NCI-H774 (cell line): ENCODE data around the gene PYDC2.

Source experiments
- DNase-seq: peaks from one replicate; lab custom pipeline; 2025; lab: John Stamatoyannopoulos, UW

Gene PYDC2

DNA sequence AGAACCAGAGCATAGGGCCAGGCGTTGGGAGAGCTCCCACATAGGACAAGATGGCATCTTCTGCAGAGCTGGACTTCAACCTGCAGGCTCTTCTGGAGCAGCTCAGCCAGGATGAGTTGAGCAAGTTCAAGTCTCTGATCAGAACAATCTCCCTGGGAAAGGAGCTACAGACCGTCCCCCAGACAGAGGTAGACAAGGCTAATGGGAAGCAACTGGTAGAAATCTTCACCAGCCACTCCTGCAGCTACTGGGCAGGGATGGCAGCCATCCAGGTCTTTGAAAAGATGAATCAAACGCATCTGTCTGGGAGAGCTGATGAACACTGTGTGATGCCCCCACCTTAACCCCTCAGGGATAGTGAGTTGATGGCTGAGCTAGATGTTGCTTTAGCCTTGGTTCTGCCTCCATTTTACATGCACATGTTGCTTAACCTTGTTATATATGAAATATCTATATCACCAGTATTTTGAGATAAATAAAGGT lies at the start of gene PYDC2:
PYDC2 (plus strand) TSS at position 51 of the 483 bp plus-strand sequence; CDS start at position 51, 0 bp downstream.
- no peak for DNase-seq

DNA sequence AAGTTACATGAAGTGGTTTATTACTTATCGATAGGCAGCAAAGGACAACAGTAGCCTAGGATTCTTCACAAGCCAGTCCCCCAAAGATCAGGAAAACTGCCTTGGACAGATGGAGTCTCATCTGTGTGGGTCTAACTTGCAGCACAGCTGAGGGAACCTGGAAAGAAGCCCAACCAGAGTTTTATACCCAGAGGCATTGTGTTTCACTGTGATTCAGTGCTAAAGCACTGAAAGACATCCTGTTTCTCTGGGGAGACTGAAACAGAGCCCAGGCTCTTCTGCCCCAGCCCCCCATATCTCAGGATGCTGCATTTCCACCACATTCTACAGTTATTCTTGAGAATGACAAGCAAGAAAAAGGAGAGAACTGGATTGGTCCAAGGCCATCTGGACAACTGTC lies 48.2 kb upstream of the PYDC2 start:
- DNase-seq = no peak

DNA sequence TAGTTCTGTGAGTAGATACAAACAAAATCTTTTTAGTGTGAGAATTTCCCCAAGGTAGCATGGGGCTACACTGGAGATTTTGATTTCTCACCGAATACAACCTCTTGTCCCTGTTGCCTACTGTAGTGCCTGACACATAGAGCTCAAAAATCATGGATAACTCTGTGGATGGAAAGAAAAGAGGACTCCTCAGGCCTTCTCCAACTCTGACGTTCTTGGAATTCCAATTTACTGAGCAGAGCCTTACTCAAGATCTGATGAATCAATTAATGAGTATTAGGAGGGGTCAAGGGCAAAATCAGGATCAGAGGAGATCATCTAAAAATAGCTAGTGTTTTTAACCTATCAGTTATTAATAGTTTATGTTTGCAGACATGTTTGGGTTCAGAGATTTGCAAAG lies 46.7 kb upstream of the PYDC2 start:
- DNase-seq = no peak

DNA sequence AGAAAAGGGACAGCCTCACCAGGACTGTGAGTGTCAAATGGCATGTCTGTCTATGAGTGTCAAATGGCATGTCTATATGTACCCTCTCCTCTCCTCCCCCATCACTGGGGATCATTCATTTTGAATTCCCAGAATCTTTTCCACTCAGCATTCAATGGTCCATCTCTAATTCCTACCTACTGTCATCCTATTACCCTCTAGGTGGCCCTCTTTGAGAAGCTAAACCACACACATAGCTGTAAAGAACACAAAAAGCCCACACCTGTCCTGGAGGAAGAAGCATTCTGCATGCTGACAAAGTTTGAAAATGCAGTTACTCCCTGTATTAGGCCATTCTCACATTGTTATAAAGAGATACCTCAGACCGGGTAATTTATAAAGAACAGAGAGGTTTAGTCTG lies 46.2 kb upstream of the PYDC2 start:
- DNase-seq = no peak

- no peak for DNase-seq
These were observed 45.4 kb upstream of the PYDC2 start for GRCh38 chr3:191415566-191415965.

GRCh38 chr3:191417457-191417729 lies 43.6 kb upstream of the PYDC2 start:
- no peak for DNase-seq

GRCh38 chr3:191420771-191421170 lies 40.2 kb upstream of the PYDC2 start:
- DNase-seq = no peak

DNA sequence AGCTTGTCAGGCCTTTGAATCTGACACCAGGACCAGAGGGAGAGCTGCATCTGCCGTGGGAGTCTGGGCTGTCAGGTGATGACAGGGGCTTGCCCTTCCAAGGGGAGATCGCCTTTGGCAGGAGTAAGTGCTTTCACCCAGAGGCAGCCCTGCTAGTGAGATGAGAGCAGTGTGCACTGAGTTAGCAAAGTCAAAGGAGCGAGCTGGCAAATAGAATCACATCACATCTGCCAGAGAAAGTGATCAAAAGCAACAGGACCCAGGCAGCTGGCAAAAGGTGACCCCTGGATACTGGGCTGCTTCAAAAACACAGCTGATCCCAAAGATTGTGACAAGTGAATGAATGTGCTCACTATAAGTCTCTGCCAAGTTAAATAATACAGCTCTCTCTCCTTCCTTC lies 36.1 kb upstream of the PYDC2 start:
- DNase-seq = no peak

DNA sequence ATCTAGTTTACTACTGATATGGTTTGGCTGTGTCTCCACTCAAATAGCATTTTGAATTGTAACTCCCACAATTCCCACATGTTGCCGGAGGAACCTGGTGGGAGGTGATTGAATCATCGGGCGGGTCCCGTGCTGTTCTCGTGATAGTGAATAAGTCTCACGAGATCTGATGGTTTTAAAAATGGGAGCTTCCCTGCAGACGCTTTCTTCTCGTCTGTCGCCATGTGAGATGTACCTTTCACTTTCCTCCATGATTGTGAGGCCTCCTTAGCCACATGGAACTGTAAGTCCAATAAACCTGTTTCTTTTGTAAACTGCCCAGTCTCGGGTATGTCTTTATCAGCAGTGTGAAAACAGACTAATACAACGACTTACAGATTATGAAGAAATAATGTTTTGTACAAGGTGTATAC lies 35.6 kb upstream of the PYDC2 start:
- no peak for DNase-seq

DNA sequence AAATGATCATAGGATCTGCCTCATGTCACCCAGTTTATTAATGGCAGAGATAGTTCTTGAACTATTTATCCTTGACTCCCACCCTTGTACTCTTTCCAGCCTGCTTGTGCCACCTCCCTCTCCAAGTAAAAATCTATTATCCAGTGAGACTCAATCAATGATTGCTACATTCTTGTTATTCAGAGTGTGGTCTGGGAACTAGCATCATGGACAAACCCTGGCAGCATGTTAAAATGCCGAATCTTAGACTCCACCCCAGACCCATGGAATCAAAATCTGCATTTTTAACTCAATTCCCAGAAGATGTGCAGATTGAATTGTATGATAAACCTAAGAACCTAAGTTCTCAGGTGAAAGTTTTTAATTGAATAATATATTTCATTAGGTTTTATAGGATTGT lies 34.7 kb upstream of the PYDC2 start:
- no peak for DNase-seq

- no peak for DNase-seq
These were observed 32.8 kb upstream of the PYDC2 start for GRCh38 chr3:191428177-191428576.

DNA sequence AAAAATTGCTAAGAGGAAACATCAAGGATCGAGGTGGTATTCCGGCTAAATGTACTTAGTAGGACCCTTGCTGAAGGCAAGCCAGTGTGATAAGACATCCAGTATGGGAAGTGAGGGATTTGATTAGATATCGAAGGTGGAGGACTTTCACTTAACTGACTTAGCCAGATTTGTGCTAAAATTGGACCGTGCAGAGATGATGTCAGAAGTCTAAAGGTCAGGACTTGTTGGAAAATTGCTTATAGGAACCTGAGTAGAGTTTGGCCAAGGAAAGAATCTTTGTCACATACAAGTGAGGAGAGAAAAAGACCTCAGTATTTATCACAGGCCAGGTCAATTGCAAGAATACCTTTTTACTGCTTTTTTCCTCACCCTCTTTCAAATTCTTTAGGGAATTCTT lies 30.9 kb upstream of the PYDC2 start:
- DNase-seq = no peak

DNA sequence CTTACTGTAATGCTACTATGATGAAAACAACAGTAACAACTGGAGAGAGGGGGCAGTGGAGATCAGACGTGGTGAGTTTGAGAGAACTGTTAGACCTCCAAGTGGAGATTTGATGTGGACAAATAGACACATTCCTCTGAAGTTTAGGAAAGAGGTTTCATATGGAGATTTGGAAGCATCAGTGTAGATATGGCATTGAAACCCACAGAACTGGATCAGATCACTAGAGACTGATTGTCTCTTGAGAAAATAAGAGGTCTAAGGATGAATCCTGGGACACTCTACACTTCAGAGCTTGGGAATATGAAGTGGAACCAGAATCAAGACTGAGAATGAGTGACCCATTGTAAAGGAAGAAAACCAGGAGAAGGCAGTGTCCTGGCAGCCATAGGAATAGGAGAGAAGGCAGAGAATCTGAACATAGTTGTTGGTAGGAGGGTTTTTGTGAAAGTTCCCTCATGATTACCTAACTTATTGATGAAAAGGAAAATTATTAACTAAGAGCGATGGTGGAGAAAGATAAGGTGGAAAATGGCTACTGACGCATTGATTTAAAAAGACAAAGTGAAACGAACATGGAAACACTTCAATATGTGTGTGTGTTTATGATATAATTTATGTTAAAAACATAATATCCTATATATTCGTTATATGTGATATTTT lies 29.7 kb upstream of the PYDC2 start:
- no peak for DNase-seq

DNA sequence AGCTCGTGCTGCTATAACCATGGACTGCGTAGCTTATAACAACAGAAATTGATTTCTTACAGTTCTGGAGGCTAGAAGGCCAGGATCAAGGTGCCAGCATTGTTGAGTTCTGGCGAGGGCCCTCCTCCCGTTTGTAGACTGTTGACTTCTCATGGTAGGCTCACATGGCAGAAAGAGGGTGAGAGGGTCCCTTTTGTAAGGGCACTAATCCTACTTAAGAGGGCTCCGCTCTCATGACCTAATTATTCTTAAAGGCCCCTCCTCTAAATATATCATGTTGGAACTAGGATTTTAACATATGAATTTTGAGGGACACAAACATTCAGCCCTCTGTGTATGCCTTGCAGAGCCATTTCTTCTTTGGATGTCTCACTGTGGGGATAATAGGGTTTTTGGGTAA lies 28.8 kb upstream of the PYDC2 start:
- no peak for DNase-seq

- DNase-seq = no peak
These were observed 26.9 kb upstream of the PYDC2 start for GRCh38 chr3:191434024-191434423.

DNA sequence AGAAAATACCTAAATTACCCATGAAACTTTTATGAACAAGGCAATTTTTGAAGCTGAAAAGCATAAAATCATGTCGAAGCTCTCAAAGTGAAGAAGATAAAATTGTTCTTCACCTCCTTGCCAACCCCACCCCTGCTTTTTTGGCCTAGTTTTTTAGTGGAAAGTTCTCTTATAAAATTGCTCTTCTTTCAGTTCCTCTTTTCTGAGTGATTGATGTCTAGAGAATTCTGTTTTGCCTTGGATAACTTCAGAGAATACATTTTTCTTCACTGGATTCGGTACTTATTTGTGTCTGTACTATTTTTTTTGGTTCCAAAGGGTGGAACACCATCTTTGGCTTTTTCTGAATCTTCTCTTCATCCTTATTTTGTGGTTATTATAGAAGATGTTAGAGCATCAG lies 25.0 kb upstream of the PYDC2 start:
- DNase-seq = no peak

- DNase-seq = no peak
These were observed 22.7 kb upstream of the PYDC2 start for GRCh38 chr3:191438150-191438814.

- DNase-seq = no peak
These were observed 20.4 kb upstream of the PYDC2 start for GRCh38 chr3:191440532-191440931.

GRCh38 chr3:191441687-191442086 lies 19.3 kb upstream of the PYDC2 start:
- no peak for DNase-seq

- no peak for DNase-seq
These were observed 16.4 kb upstream of the PYDC2 start for GRCh38 chr3:191444569-191444968.

DNA sequence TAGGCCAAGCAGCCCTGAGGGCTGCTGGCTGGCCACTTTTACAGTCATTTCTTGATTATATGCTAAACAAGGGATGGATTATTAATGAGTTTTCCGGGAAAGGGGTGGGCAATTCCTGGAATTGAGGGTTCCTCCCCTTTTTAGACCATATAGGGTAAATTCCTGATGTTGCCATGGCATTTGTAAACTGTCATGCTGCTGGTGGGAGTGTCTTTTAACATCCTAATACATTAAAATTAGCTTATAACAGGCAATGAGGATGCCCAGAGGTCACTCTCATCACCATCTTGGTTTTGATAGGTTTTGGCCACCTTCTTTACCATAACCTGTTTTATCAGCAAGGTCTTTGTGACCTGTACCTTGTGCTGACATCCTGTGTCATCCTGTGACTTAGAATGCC lies 11.7 kb upstream of the PYDC2 start:
- DNase-seq = no peak

DNA sequence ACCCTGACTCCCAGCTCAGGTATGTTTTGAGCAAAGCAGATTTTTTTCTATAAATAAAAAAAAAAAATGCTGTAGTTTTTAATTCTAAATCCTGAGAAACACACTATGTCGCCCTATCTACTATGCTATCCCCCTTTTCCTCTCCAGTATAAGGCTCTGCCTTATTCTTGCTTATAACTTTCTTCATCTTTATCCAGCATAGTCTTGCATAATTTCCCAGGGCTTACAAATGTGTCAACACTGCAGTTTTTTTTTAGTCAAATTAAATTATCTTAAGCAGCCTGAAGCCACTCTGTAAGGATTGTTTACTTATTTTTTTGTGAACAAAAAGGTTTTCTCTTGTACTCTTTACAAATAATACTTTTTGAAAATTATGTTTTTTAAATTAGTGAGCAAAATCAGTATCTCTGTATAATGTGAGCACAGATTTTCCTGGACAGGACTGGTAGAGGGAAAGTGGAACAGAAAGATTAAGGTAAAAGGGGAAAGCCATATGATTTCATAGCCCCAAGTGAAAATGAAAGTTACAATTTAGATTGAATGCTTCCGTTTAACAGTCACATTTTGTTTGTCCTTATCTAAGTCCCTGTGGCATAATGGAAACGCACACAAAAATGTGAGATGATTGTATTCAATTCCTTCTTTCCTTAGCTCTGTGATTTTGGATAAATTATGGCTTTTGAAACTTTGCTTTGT lies 5.6 kb upstream of the PYDC2 start:
- no peak for DNase-seq

- DNase-seq = no peak
These were observed 603 bp upstream of the PYDC2 start for GRCh38 chr3:191460360-191460759.

DNA sequence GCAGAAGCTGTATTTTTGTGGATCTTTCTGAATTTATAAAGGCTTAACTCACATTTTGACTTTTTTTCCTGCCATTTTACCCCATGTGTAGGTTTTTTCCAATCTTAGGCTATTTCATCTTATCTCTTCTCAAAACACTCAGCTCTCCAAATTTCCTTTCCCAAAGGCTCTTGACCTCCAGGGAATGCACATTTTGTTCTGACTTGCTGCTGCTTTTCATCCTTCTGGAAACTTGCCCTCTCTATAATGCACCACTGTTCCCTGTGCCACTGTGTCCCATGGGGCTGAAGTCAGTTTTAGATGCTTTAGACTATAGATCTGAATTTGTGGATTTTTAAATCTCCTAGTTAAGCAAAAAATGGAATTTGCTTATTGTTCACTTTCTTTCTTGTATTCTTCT lies 9.1 kb downstream of the PYDC2 start:
- DNase-seq = no peak
